HepG2 (cell line): ENCODE results near the gene RASL10A. TPM values are rescaled to one million over a fixed set of nuclear protein-coding genes. Genes with fewer than 3 reads are reported as not detected.
A peak's percentile ranks its signal among the peaks of the same experiment; 100 is the strongest.

ENCODE experiments used
- FOXJ3 ChIP-seq: sonication (generic); formaldehyde crosslinking; IDR thresholded peaks from 2 replicates; pipeline ENCODE4 v1.4.0; 2020; ENCODE audit warnings: missing genetic modification reagents, mild to moderate bottlenecking, borderline replicate concordance
- FOXM1 ChIP-seq: sonication (generic); formaldehyde crosslinking; IDR thresholded peaks from 2 replicates; pipeline ENCODE4 v1.5.0; 2020; ENCODE audit warnings: missing genetic modification reagents
- GATAD1 ChIP-seq: IDR thresholded peaks from 2 replicates; pipeline ENCODE4 v1.6.1; 2016; ENCODE audit warnings: missing genetic modification reagents, missing compliant biosample characterization
- KDM2A ChIP-seq: sonication (generic); formaldehyde crosslinking; IDR thresholded peaks from 2 replicates; pipeline ENCODE4 v1.4.0; 2020; ENCODE audit warnings: low read depth, missing genetic modification reagents, borderline replicate concordance
- MAFK ChIP-seq, 2 experiments: IDR thresholded peaks in 1 of 2; conservative IDR thresholded peaks in 1 of 2; 2 replicates each; pipeline ENCODE4 v1.6.1; 2011; ENCODE audit warnings: improper control_type of control experiment in 2 of 2, low read length in 2 of 2
- NR2F2 ChIP-seq: IDR thresholded peaks from 2 replicates; pipeline ENCODE4 v1.6.1; 2012; ENCODE audit warnings: low read depth, inconsistent platforms, borderline replicate concordance
- POLR2AphosphoS2 ChIP-seq: IDR thresholded peaks from 2 replicates; pipeline ENCODE4 v1.6.1; 2011; ENCODE audit warnings: low read depth, low read length, improper control_type of control experiment
- PRMT3 ChIP-seq: sonication (generic); formaldehyde crosslinking; IDR thresholded peaks from 2 replicates; pipeline ENCODE4 v1.8.1; 2022; ENCODE audit warnings: low read depth, mild to moderate bottlenecking, moderate library complexity, missing genetic modification reagents, borderline replicate concordance
- RBM22 ChIP-seq: fragments of 200-400 bp; formaldehyde crosslinking; optimal IDR thresholded peaks from 2 replicates; pipeline ENCODE3; 2017; ENCODE audit warnings: mild to moderate bottlenecking, low read length, moderate library complexity
- ZC3H13 ChIP-seq: sonication (generic); formaldehyde crosslinking; IDR thresholded peaks from 2 replicates; pipeline ENCODE4 v1.8.1; 2023; ENCODE audit warnings: mild to moderate bottlenecking, missing genetic modification reagents, moderate library complexity
- ZNF235 ChIP-seq: sonication (generic); formaldehyde crosslinking; IDR thresholded peaks from 2 replicates; pipeline ENCODE4 v1.8.1; 2023; ENCODE audit warnings: mild to moderate bottlenecking, missing genetic modification reagents, borderline replicate concordance
- ZNF747 ChIP-seq: sonication (generic); formaldehyde crosslinking; IDR thresholded peaks from 2 replicates; pipeline ENCODE4 v1.8.1; 2023; ENCODE audit warnings: missing genetic modification reagents, mild to moderate bottlenecking, borderline replicate concordance
- ZSCAN22 ChIP-seq: sonication (generic); formaldehyde crosslinking; IDR thresholded peaks from 2 replicates; pipeline ENCODE4 v1.4.0; 2020; ENCODE audit warnings: mild to moderate bottlenecking, missing genetic modification reagents
- polyA plus RNA-seq, 8 experiments: library from polyadenylated mRNA; depleted of rRNA in 3 of 8; stranded (reverse) in 7 of 8; unstranded in 1 of 8; fragments of >200 nt; fragmentation: Illumina TruSeq in 4 of 8; extraction: Trizol in 4 of 8; gene quantifications; 2 replicates each; pipeline versions ENCODE4 v1.2.1 to v1.2.3, GENCODE V29; 2011 to 2016; ENCODE audit warnings: low read depth in 4 of 8, missing spikeins in 1 of 8, mixed read lengths in 1 of 8; ENCODE audit not compliant: insufficient read depth in 1 of 8
- total RNA-seq, 5 experiments: library from RNA; depleted of rRNA; stranded (reverse); fragments of >200 nt; fragmentation: Illumina TruSeq; extraction: Trizol; gene quantifications; 2 replicates each; pipeline ENCODE4 v1.2.3, GENCODE V29; 2016; ENCODE audit warnings: low read depth in 1 of 5
- TF ChIP-seq, protein P1 (sequence below): sonication (generic); formaldehyde crosslinking; IDR thresholded peaks from 2 replicates; pipeline ENCODE4 v1.4.0; 2020; ENCODE audit warnings: missing genetic modification reagents, borderline replicate concordance
- TF ChIP-seq, protein P2 (sequence below): sonication (generic); formaldehyde crosslinking; IDR thresholded peaks from 2 replicates; pipeline ENCODE4 v1.9.0; 2022; ENCODE audit warnings: missing genetic modification reagents, mild to moderate bottlenecking, borderline replicate concordance
- TF ChIP-seq, protein P3 (sequence below): sonication (generic); formaldehyde crosslinking; IDR thresholded peaks from 2 replicates; pipeline ENCODE4 v1.8.0; 2022; ENCODE audit warnings: missing genetic modification reagents, low read depth, mild to moderate bottlenecking, borderline replicate concordance
- TF ChIP-seq, protein P4 (sequence below): sonication (generic); formaldehyde crosslinking; IDR thresholded peaks from 2 replicates; pipeline ENCODE4 v1.4.0; 2020; ENCODE audit warnings: missing genetic modification reagents, borderline replicate concordance

Gene RASL10A
- total and polyA plus RNA-seq, 2 of the 13 experiments (the other 11 are each of a cell fraction or from before 2014, with no cell fraction given), result 0.05 to 0.22 TPM

DNA sequence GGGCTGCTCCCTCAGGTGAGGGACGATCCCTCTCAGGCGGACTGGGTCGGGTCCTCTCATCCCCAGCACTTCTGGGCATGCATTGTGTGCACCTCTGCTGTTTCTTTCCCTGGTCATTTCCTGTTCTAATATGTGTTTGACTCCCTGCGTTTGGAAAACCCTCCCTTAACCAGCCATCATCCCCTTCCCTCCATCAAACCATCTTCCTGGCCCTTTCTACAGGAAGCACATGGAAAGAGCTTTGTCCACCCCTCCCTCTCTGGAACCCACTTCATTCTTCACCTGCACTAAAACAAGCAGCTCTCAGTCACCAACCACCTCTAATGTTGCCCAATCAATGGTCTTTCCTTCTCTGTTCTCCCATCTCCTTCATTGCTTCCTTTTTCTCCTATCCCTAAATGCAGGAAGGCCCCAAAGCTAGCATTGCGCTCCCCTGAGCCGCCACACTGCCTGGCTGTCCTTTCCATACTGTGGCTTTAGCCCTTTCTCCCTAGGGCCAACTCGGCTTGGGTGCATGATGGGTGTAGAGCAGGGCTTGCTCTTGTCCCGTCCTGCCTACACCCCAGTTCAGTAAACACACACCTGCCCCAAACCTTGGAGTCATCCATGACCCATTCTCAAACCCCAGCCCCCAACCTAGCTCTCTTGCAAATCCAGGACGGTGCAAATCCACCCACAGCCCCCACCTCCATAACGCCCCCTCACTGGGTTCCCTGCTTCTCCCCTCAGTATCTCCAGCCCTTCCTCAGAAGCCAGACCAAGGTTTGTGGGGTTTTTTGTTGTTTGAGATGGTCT, 14.5 kb downstream of the RASL10A start (continued):
- TF ChIP-seq FOXM1 (no peak), ZNF235 (CRISPR knock-in tag) (no peak), ZC3H13 (CRISPR knock-in tag) (0 out of 2 replicates have a peak, but pooled peaks have one; percentile 40), NR2F2 (no peak), MAFK (conservative IDR thresholded peaks at IDR 0.05 in 1 of 2, IDR thresholded peaks at IDR 0.05 in 1 of 2; ENCODE audit: low read length in 2 of 2) (no peak), ZSCAN22 (CRISPR knock-in tag) (no peak), RBM22 (peak; percentile 97), PRMT3 (0 out of 2 replicates have a peak, but pooled peaks have one; percentile 51), ZNF747 (no peak), POLR2AphosphoS2 (peak; percentile 70; the same call in 1 of the 2 replicates), KDM2A (peak; percentile 59; the same call in 1 of the 2 replicates), GATAD1 (CRISPR knock-in tag) (no peak), FOXJ3 (CRISPR knock-in tag) (no peak)
- TF ChIP-seq, protein P1, sequence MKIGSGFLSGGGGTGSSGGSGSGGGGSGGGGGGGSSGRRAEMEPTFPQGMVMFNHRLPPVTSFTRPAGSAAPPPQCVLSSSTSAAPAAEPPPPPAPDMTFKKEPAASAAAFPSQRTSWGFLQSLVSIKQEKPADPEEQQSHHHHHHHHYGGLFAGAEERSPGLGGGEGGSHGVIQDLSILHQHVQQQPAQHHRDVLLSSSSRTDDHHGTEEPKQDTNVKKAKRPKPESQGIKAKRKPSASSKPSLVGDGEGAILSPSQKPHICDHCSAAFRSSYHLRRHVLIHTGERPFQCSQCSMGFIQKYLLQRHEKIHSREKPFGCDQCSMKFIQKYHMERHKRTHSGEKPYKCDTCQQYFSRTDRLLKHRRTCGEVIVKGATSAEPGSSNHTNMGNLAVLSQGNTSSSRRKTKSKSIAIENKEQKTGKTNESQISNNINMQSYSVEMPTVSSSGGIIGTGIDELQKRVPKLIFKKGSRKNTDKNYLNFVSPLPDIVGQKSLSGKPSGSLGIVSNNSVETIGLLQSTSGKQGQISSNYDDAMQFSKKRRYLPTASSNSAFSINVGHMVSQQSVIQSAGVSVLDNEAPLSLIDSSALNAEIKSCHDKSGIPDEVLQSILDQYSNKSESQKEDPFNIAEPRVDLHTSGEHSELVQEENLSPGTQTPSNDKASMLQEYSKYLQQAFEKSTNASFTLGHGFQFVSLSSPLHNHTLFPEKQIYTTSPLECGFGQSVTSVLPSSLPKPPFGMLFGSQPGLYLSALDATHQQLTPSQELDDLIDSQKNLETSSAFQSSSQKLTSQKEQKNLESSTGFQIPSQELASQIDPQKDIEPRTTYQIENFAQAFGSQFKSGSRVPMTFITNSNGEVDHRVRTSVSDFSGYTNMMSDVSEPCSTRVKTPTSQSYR (CRISPR knock-in tag), result no peak
- TF ChIP-seq, protein P2, sequence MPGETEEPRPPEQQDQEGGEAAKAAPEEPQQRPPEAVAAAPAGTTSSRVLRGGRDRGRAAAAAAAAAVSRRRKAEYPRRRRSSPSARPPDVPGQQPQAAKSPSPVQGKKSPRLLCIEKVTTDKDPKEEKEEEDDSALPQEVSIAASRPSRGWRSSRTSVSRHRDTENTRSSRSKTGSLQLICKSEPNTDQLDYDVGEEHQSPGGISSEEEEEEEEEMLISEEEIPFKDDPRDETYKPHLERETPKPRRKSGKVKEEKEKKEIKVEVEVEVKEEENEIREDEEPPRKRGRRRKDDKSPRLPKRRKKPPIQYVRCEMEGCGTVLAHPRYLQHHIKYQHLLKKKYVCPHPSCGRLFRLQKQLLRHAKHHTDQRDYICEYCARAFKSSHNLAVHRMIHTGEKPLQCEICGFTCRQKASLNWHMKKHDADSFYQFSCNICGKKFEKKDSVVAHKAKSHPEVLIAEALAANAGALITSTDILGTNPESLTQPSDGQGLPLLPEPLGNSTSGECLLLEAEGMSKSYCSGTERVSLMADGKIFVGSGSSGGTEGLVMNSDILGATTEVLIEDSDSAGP, result peak; percentile 25; the same call in 1 of the 2 replicates
- TF ChIP-seq, protein P3, sequence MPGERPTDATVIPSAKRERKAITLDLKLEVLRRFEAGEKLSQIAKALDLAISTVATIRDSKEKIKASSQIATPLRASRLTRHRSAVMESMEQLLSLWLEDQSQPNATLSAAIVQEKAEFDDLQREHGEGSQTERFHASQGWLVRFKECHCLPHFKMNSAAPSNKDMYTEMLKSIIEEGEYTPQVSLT (CRISPR knock-in tag), result no peak
- TF ChIP-seq, protein P4, sequence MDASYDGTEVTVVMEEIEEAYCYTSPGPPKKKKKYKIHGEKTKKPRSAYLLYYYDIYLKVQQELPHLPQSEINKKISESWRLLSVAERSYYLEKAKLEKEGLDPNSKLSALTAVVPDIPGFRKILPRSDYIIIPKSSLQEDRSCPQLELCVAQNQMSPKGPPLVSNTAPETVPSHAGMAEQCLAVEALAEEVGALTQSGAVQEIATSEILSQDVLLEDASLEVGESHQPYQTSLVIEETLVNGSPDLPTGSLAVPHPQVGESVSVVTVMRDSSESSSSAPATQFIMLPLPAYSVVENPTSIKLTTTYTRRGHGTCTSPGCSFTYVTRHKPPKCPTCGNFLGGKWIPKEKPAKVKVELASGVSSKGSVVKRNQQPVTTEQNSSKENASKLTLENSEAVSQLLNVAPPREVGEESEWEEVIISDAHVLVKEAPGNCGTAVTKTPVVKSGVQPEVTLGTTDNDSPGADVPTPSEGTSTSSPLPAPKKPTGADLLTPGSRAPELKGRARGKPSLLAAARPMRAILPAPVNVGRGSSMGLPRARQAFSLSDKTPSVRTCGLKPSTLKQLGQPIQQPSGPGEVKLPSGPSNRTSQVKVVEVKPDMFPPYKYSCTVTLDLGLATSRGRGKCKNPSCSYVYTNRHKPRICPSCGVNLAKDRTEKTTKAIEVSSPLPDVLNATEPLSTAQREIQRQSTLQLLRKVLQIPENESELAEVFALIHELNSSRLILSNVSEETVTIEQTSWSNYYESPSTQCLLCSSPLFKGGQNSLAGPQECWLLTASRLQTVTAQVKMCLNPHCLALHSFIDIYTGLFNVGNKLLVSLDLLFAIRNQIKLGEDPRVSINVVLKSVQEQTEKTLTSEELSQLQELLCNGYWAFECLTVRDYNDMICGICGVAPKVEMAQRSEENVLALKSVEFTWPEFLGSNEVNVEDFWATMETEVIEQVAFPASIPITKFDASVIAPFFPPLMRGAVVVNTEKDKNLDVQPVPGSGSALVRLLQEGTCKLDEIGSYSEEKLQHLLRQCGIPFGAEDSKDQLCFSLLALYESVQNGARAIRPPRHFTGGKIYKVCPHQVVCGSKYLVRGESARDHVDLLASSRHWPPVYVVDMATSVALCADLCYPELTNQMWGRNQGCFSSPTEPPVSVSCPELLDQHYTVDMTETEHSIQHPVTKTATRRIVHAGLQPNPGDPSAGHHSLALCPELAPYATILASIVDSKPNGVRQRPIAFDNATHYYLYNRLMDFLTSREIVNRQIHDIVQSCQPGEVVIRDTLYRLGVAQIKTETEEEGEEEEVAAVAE (CRISPR knock-in tag), result no peak
